HL-60 (cell line): ENCODE data around the gene SNX10.

Experiments used
- DNase-seq, 2 experiments: peaks; one replicate each; pipeline ENCODE4 v3.0.0-alpha.2; 2010 to 2020; ENCODE audit warnings: low read depth in 1 of 2, low spot score in 1 of 2
- H3K27ac ChIP-seq: fragments of 250-450 bp; sonication (Bioruptor Pico); replicated peaks from 2 replicates; pipeline ENCODE4 v1.5.1; 2020; ENCODE audit warnings: mild to moderate bottlenecking, moderate library complexity
- H3K27me3 ChIP-seq: fragments of 250-450 bp; sonication (Bioruptor Pico); 2 replicates; pipeline ENCODE4 v1.5.1; 2021; ENCODE audit warnings: mild to moderate bottlenecking, moderate library complexity; ENCODE audit not compliant: insufficient read depth, poor library complexity, severe bottlenecking
- H3K4me3 ChIP-seq: replicated peaks from 2 replicates; pipeline ENCODE4 v1.5.1; 2011; ENCODE audit warnings: mild to moderate bottlenecking, control low read depth, low read length; ENCODE audit not compliant: insufficient read depth
- CTCF ChIP-seq: IDR thresholded peaks from one replicate; pipeline ENCODE4 v1.5.1; 2011; ENCODE audit warnings: low read length, control low read depth, inconsistent platforms; ENCODE audit not compliant: insufficient read depth
- GABPA ChIP-seq: IDR thresholded peaks from 2 replicates; pipeline ENCODE4 v1.6.1; 2012; ENCODE audit warnings: low read depth
- POLR2AphosphoS5 ChIP-seq: IDR thresholded peaks from 2 replicates; pipeline ENCODE4 v1.6.1; 2012; ENCODE audit warnings: low read depth
- REST ChIP-seq: IDR thresholded peaks from 2 replicates; pipeline ENCODE4 v1.6.1; 2012; ENCODE audit warnings: low read depth; ENCODE audit not compliant: insufficient replicate concordance
- SPI1 ChIP-seq: IDR thresholded peaks from 2 replicates; pipeline ENCODE4 v1.6.1; 2012; ENCODE audit warnings: low read depth, mild to moderate bottlenecking, borderline replicate concordance

The SNX10 gene

GRCh38 chr7:26292768-26293560, 1.3 kb downstream of the SNX10 start:
- DNase-seq, result no peak
- TF ChIP-seq POLR2AphosphoS5, result no peak
- TF ChIP-seq REST, result no peak
- TF ChIP-seq CTCF, result no peak
- TF ChIP-seq GABPA, result no peak
- no peak for TF ChIP-seq SPI1
- Histone ChIP-seq H3K27ac (peak overlapping the region; percentile 84), H3K27me3 (no peaks in the 10 kb centered on the region), H3K4me3 (peak overlapping the region; percentile 80)

- Histone ChIP-seq H3K27me3 (no peaks in the 10 kb centered on the region), H3K4me3 (peak overlapping the region; percentile 80), H3K27ac (peak overlapping the region; percentile 84)
- DNase-seq, result peak in 1 of 2 experiments; percentile 80
- TF ChIP-seq GABPA (no peak), REST (no peak), SPI1 (peak; percentile 84)
Observed at GRCh38 chr7:26293569-26294308, 2.1 kb downstream of the SNX10 start.

- Histone ChIP-seq H3K27me3 (no peaks in the 10 kb centered on the region), H3K4me3 (no peak overlapping the region), H3K27ac (peak overlapping the region; percentile 84)
- DNase-seq, result no peak
- TF ChIP-seq POLR2AphosphoS5 (no peak), GABPA (no peak), REST (no peak), SPI1 (no peak), CTCF (no peak)
Observed at GRCh38 chr7:26295015-26295414, 3.4 kb downstream of the SNX10 start.
